ENCODE results near the gene UTF1.

The UTF1 gene

DNA sequence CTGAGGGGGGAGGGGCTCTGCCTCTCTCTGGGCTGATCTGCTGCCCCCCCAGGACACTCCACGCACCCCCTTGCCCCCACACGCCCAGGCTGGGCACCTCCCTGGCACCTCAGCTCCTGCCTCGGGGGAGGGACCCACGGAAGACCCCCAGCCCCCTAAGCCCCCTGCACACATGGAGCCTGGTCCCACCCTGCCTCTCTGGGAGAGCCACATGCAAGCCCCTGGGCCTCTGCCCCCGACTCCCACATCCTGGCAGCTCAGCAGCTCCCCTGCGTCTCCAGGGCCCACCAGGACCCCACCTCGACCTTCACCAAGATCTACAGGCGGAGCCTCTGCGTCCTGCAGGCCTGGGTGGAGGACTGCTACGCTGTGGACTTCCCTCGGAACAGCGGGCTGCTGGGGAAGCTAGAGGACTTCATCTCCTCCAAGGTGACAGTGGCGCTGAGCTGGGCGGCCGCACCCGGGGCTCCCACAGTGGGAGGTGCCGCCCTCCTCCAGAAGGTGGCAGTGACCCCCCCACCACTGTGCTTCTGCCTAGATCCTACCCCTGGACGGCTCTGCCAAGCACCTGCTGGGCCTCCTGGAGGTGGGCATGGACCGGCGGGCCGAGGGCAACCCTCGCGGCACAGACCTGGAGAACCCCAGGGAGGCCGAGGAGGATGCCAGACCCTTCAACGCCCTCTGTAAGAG is 18.7 kb upstream of the UTF1 start:
- H3K27me3 ChIP-seq, result peaks cover 0 to 42% of the 10 kb centered on the region in 2 donors
- no peak for DNase-seq
- TF ChIP-seq, protein P1, sequence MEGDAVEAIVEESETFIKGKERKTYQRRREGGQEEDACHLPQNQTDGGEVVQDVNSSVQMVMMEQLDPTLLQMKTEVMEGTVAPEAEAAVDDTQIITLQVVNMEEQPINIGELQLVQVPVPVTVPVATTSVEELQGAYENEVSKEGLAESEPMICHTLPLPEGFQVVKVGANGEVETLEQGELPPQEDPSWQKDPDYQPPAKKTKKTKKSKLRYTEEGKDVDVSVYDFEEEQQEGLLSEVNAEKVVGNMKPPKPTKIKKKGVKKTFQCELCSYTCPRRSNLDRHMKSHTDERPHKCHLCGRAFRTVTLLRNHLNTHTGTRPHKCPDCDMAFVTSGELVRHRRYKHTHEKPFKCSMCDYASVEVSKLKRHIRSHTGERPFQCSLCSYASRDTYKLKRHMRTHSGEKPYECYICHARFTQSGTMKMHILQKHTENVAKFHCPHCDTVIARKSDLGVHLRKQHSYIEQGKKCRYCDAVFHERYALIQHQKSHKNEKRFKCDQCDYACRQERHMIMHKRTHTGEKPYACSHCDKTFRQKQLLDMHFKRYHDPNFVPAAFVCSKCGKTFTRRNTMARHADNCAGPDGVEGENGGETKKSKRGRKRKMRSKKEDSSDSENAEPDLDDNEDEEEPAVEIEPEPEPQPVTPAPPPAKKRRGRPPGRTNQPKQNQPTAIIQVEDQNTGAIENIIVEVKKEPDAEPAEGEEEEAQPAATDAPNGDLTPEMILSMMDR (IDR thresholded peaks at IDR 0.05), result no peak
- H3K9me3 ChIP-seq, result no peaks in the 10 kb centered on the region
- intact Hi-C loops (cut with DNase I; ENCODE audit: low total_unique reads), result no loop called here
- H3K4me3 ChIP-seq, result no peak overlapping the region
- H3K4me1 ChIP-seq, result no peaks in the 10 kb centered on the region
- no peak overlapping the region for H3K27ac ChIP-seq
- no peaks in the 10 kb centered on the region for H3K36me3 ChIP-seq

DNA sequence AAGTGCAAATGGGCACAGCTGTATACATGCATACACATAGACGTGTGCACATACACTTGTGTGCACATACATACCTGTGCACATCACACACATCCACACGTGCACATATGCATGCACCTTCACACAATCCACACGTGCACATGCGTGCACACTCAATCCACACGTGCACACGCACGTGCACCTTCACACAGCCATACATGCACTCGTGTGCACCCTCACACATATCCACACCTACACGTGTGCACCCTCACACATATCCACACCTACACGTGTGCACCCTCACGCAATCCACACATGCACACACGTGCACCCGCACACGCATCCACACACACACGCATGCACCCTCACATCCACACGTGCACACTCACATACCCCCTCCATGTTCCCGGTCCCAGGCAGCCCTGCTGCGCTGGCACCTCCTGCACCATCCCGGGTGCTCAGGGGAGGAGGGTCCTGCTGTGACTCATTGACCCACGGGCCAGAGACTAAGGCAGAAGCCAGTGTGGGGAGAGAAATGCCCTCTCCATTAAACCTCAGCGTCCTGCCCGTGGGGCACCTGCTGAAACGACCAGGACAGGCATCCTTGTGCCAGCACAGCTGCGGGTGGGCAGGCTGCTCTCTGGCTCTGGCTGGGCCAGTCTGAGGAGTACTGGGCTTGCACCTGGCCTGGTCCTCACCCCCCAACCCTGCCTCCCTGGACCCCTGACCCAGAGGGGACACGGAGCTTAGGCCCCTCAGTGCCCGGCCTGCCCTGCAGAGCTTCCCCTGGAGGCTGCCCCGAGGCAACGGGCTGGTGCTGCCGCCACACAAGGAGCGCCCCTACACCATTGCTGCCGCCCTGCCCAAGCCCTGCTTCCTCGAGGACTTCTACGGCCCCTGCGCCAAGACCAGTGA is 17.8 kb upstream of the UTF1 start:
- peaks cover 0 to 34% of the 10 kb centered on the region in 2 donors for H3K27me3 ChIP-seq
- DNase-seq, result no peak
- TF ChIP-seq, protein P1 (IDR thresholded peaks at IDR 0.05), result no peak

GRCh38 chr10:133212853-133213494 is 17.0 kb upstream of the UTF1 start:
- H3K27ac ChIP-seq, result no peak overlapping the region
- H3K9me3 ChIP-seq, result no peaks in the 10 kb centered on the region
- DNase-seq, result no peak
- H3K36me3 ChIP-seq, result no peaks in the 10 kb centered on the region
- intact Hi-C loops (cut with DNase I; ENCODE audit: low total_unique reads), result no loop called here
- H3K4me1 ChIP-seq, result no peaks in the 10 kb centered on the region
- peaks cover 0 to 33% of the 10 kb centered on the region in 2 donors for H3K27me3 ChIP-seq
- TF ChIP-seq, protein P1 (IDR thresholded peaks at IDR 0.05), result no peak
- no peak overlapping the region for H3K4me3 ChIP-seq

More for the DNA sequence above, 17.8 kb upstream of the UTF1 start:
- Histone ChIP-seq H3K4me1 (no peaks in the 10 kb centered on the region), H3K27ac (no peak overlapping the region), H3K36me3 (no peaks in the 10 kb centered on the region), H3K4me3 (no peak overlapping the region), H3K9me3 (no peaks in the 10 kb centered on the region)
- intact Hi-C loops (cut with DNase I; ENCODE audit: low total_unique reads), result no loop called here

- Histone ChIP-seq H3K4me1 (no peaks in the 10 kb centered on the region), H3K27me3 (peaks cover 0 to 37% of the 10 kb centered on the region in 2 donors), H3K9me3 (no peaks in the 10 kb centered on the region), H3K4me3 (no peak overlapping the region), H3K36me3 (no peaks in the 10 kb centered on the region), H3K27ac (no peak overlapping the region)
- no peak for DNase-seq
- TF ChIP-seq, protein P1 (IDR thresholded peaks at IDR 0.05), result no peak
- intact Hi-C loops (cut with DNase I; ENCODE audit: low total_unique reads), result no loop called here
These were observed 16.2 kb upstream of the UTF1 start for GRCh38 chr10:133213641-133214467.
